Stimulated activated CD4-positive, alpha-beta T cell treated with anti-CD3 and anti-CD28 coated beads, Interleukin-1b, Interleukin-23, amount 100 ng/mL, for 1 hour (primary cell): ENCODE data around the gene TRIM45.
"Not testable (repeated sequence)": the region's sequence is repeated elsewhere in the genome, so short reads cannot be mapped to it uniquely, and the experiment has no call there.

Experiments
- DNase-seq, 2 donors: peaks; one replicate each; pipeline ENCODE4 v3.0.0-alpha.2; 2020; ENCODE audit warnings: low read depth in 2 of 2

TRIM45 gene

GRCh38 chr1:117135329-117135728, 13.8 kb upstream of the TRIM45 start:
- DNase-seq: no peak

- DNase-seq: no peak
Measured at GRCh38 chr1:117130526-117130925, 9.0 kb upstream of the TRIM45 start.

GRCh38 chr1:117128323-117129079, 7.0 kb upstream of the TRIM45 start:
- DNase-seq: no peak

- no peak for DNase-seq
Measured at GRCh38 chr1:117127795-117128194, 6.2 kb upstream of the TRIM45 start.

GRCh38 chr1:117124661-117125060, 3.1 kb upstream of the TRIM45 start:
- DNase-seq: no peak

GRCh38 chr1:117123274-117123673, 1.7 kb upstream of the TRIM45 start:
- no peak for DNase-seq

- no peak for DNase-seq
Measured at GRCh38 chr1:117122330-117123025, 929 bp upstream of the TRIM45 start.

- no peak for DNase-seq
Measured at GRCh38 chr1:117120774-117121588, 568 bp downstream of the TRIM45 start.

GRCh38 chr1:117119144-117119543, 2.4 kb downstream of the TRIM45 start:
- not testable (repeated sequence) for DNase-seq

- DNase-seq: no peak
Measured at GRCh38 chr1:117118137-117118536, 3.4 kb downstream of the TRIM45 start.

- DNase-seq: no peak
Measured at GRCh38 chr1:117117697-117118096, 3.9 kb downstream of the TRIM45 start.

GRCh38 chr1:117116784-117117130, 4.8 kb downstream of the TRIM45 start:
- no peak for DNase-seq

- DNase-seq: no peak
Measured at GRCh38 chr1:117116090-117116783, 5.3 kb downstream of the TRIM45 start.

GRCh38 chr1:117114877-117115276, 6.7 kb downstream of the TRIM45 start:
- no peak for DNase-seq

GRCh38 chr1:117113199-117113598, 8.3 kb downstream of the TRIM45 start:
- no peak for DNase-seq

GRCh38 chr1:117112047-117112717, 9.4 kb downstream of the TRIM45 start:
- DNase-seq: no peak

- DNase-seq: no peak
Measured at GRCh38 chr1:117110774-117111173, 10.8 kb downstream of the TRIM45 start.

GRCh38 chr1:117107364-117107763, 14.2 kb downstream of the TRIM45 start:
- DNase-seq: no peak

GRCh38 chr1:117106478-117106877, 15.1 kb downstream of the TRIM45 start:
- no peak for DNase-seq

- no peak for DNase-seq
Measured at GRCh38 chr1:117105722-117106121, 15.8 kb downstream of the TRIM45 start.

- DNase-seq: no peak
Measured at GRCh38 chr1:117104986-117105385, 16.6 kb downstream of the TRIM45 start.
